SU-DHL-6 (cell line): ENCODE data around the gene RTN4R.

ENCODE experiments used
- H2AFZ ChIP-seq: fragments of 200-600 bp; sonication (generic); 2 replicates; pipeline ENCODE4 v1.6.1; 2014; ENCODE audit warnings: low read depth, mild to moderate bottlenecking, moderate library complexity, mixed read lengths, antibody characterized with exemption, low read length; ENCODE audit not compliant: severe bottlenecking
- H3F3A ChIP-seq: fragments of 200-600 bp; shearing (Covaris generic); 2 replicates; pipeline ENCODE4 v1.6.0; 2016; ENCODE audit warnings: antibody characterized with exemption, mild to moderate bottlenecking; ENCODE audit not compliant: insufficient read depth
- H3K27ac ChIP-seq: fragments of 200-600 bp; sonication (generic); 2 replicates; pipeline ENCODE4 v1.5.1; 2016; ENCODE audit warnings: low read depth, mild to moderate bottlenecking, low read length, moderate library complexity, mixed read lengths
- H3K27me3 ChIP-seq: fragments of 200-600 bp; sonication (generic), shearing (Covaris generic); 2 replicates; pipeline ENCODE4 v1.6.0; 2014; ENCODE audit warnings: mild to moderate bottlenecking, low read length
- H3K36me3 ChIP-seq: fragments of 200-600 bp; sonication (generic); 2 replicates; pipeline ENCODE4 v1.6.1; 2014; ENCODE audit warnings: mild to moderate bottlenecking, low read length, mixed read lengths
- H3K4me2 ChIP-seq: fragments of 300-600, 200-600 bp; shearing (Covaris generic), sonication (generic); 2 replicates; pipeline ENCODE4 v1.6.0; 2014; ENCODE audit warnings: low read length, low read depth, mild to moderate bottlenecking; ENCODE audit not compliant: poor library complexity, severe bottlenecking
- H3K4me3 ChIP-seq: fragments of 200-600 bp; sonication (generic); 2 replicates; pipeline ENCODE4 v1.5.1; 2014; ENCODE audit warnings: antibody characterized with exemption, low read length, mild to moderate bottlenecking, mixed read lengths; ENCODE audit not compliant: insufficient read depth, poor library complexity, severe bottlenecking
- H3K79me2 ChIP-seq: fragments of 200-600 bp; sonication (generic); 2 replicates; pipeline ENCODE4 v1.6.1; 2014; ENCODE audit warnings: mild to moderate bottlenecking, low read length, moderate library complexity; ENCODE audit not compliant: insufficient read depth
- H3K9ac ChIP-seq: fragments of 200-600 bp; sonication (generic); 2 replicates; pipeline ENCODE4 v1.7.0; 2014; ENCODE audit warnings: mild to moderate bottlenecking, low read length
- H3K9me2 ChIP-seq: fragments of 200-600 bp; sonication (generic); replicated peaks from 2 replicates; pipeline ENCODE4 v1.6.1; 2014; ENCODE audit warnings: low read length; ENCODE audit not compliant: insufficient read depth
- H3K9me3 ChIP-seq: fragments of 200-600 bp; sonication (generic); 2 replicates; pipeline ENCODE4 v1.6.1; 2014; ENCODE audit warnings: low read length, mixed read lengths; ENCODE audit not compliant: insufficient read depth
- H4K20me1 ChIP-seq: fragments of 200-600 bp; sonication (generic); 2 replicates; pipeline ENCODE4 v1.6.1; 2014; ENCODE audit warnings: low read depth, mild to moderate bottlenecking, antibody characterized with exemption, low read length, moderate library complexity, mixed read lengths
- CTCF ChIP-seq: fragments of 200-600 bp; sonication (generic); IDR thresholded peaks from one replicate; pipeline ENCODE4 v1.5.1; 2017; ENCODE audit warnings: antibody characterized with exemption, mild to moderate bottlenecking, low read length, moderate library complexity; ENCODE audit not compliant: insufficient read depth, poor library complexity, severe bottlenecking
- EZH2phosphoT487 ChIP-seq: fragments of 200-600 bp; sonication (generic), shearing (Covaris generic); conservative IDR thresholded peaks from 2 replicates; pipeline ENCODE4 v1.6.1; 2018; ENCODE audit warnings: mild to moderate bottlenecking, antibody characterized with exemption, low read length, moderate library complexity, mixed read lengths

Gene RTN4R

GRCh38 chr22:20256551-20257211 lies 11.4 kb downstream of the RTN4R start:
- H3K27ac ChIP-seq, result no peak overlapping the region

GRCh38 chr22:20256027-20256426 lies 12.1 kb downstream of the RTN4R start:
- no peak overlapping the region for H3K27ac ChIP-seq
- H2AFZ ChIP-seq, result no peak overlapping the region
- H3K36me3 ChIP-seq, result no peaks in the 10 kb centered on the region
- no peaks in the 10 kb centered on the region for H4K20me1 ChIP-seq
- H3K9ac ChIP-seq, result no peak overlapping the region
- no peaks in the 10 kb centered on the region for H3K9me3 ChIP-seq
- TF ChIP-seq EZH2phosphoT487 (no peak), CTCF (no peak)
- H3K4me3 ChIP-seq, result no peak overlapping the region
- H3K27me3 ChIP-seq, result no peaks in the 10 kb centered on the region
- no peak overlapping the region for H3K4me2 ChIP-seq
- no peaks in the 10 kb centered on the region for H3F3A ChIP-seq
- H3K9me2 ChIP-seq, result no peaks in the 10 kb centered on the region
- no peaks in the 10 kb centered on the region for H3K79me2 ChIP-seq

More at GRCh38 chr22:20256551-20257211, 11.4 kb downstream of the RTN4R start:
- H3K9me3 ChIP-seq, result no peaks in the 10 kb centered on the region
- H3K27me3 ChIP-seq, result no peaks in the 10 kb centered on the region
- no peaks in the 10 kb centered on the region for H3K36me3 ChIP-seq
- no peaks in the 10 kb centered on the region for H3K9me2 ChIP-seq
- H4K20me1 ChIP-seq, result no peaks in the 10 kb centered on the region
- TF ChIP-seq EZH2phosphoT487 (no peak), CTCF (no peak)
- H2AFZ ChIP-seq, result no peak overlapping the region
- no peak overlapping the region for H3K9ac ChIP-seq
- H3K4me3 ChIP-seq, result no peak overlapping the region
- H3K4me2 ChIP-seq, result no peak overlapping the region
- H3K79me2 ChIP-seq, result no peaks in the 10 kb centered on the region
- H3F3A ChIP-seq, result no peaks in the 10 kb centered on the region

- Histone ChIP-seq H3K79me2 (no peaks in the 10 kb centered on the region), H3K4me3 (no peak overlapping the region), H3K27ac (no peak overlapping the region), H3K27me3 (no peaks in the 10 kb centered on the region), H3K9me3 (no peaks in the 10 kb centered on the region), H3K4me2 (no peak overlapping the region), H3K36me3 (no peaks in the 10 kb centered on the region), H4K20me1 (no peaks in the 10 kb centered on the region), H3K9me2 (no peaks in the 10 kb centered on the region), H2AFZ (no peak overlapping the region), H3K9ac (no peak overlapping the region), H3F3A (no peaks in the 10 kb centered on the region)
- TF ChIP-seq CTCF (no peak), EZH2phosphoT487 (no peak)
Observed at GRCh38 chr22:20254975-20255946, 12.9 kb downstream of the RTN4R start.
